Measurements from ENCODE around the gene PHACTR1.

The PHACTR1 gene

GRCh38 chr6:12806136-12806535 lies 89.6 kb downstream of the PHACTR1 start:
- DNase-seq = no peak

- no peak for DNase-seq
Observed at GRCh38 chr6:12806796-12807195, 90.2 kb downstream of the PHACTR1 start.

- no peak for DNase-seq
Observed at GRCh38 chr6:12811519-12811918, 95.0 kb downstream of the PHACTR1 start.

GRCh38 chr6:12813321-12813720 lies 96.8 kb downstream of the PHACTR1 start:
- DNase-seq = no peak

DNA sequence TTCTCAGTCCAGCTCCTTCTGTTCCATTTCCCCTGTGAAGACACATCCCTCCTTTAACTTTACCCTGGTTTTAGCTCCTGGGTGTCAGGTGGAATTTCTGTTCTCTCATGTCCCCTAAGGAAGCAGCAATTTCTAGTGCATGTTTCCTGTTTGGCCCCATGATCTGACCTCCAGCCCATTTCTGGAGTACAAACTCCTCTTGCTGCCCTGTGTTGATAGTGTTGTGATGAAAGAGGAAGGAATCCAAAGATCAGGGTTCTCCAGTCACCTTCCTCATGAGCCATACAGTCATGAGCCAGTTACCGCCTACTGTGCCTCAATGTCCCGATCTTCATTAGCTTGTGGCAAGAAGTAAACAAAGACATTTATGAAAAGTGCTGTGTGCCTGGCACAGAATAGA lies 97.4 kb downstream of the PHACTR1 start:
- DNase-seq = no peak

DNA sequence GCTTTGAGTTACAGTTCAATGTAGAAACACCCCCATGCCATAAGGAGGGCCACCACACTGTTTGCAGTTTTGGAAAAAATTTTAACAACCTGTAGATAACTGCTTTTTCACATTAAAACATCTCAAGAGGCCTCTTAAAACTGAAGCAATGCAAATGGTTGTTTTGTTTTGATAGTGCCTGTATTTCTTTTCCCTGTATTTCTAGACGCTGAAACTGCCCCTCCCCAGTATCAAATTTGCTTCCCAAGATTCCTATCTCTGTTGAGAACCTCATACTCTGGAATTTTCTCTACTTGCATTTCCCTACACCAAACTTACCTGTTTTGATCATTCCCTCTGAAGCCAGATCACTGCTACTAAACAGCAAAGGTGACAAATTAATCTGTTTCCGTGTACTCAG lies 98.5 kb downstream of the PHACTR1 start:
- no peak for DNase-seq

- no peak for DNase-seq
Observed at GRCh38 chr6:12815884-12816600, 99.5 kb downstream of the PHACTR1 start.

- no peak for DNase-seq
Observed at GRCh38 chr6:12818324-12818723, 101.8 kb downstream of the PHACTR1 start.

- no peak for DNase-seq
Observed at GRCh38 chr6:12823847-12824246, 107.3 kb downstream of the PHACTR1 start.

GRCh38 chr6:12826584-12826983 lies 110.0 kb downstream of the PHACTR1 start:
- DNase-seq = no peak

DNA sequence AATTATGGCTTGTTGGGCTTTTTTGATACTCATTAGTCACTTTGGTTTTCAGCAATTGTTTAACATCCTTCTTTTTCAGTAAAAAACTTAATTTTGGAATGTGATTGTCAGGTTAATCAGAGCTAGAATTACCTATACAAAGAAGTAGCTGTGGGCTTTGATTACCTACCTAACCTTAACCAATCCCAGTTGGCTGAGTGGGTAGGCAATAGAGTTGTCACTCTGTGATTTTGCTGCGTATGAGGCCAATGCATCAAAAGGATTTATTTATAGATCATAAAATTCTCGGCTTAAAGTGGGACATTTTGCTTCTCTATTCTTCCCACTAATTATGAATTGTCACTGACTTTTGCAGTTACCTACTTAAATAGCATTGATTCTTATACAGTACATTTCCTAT lies 111.4 kb downstream of the PHACTR1 start:
- no peak for DNase-seq

DNA sequence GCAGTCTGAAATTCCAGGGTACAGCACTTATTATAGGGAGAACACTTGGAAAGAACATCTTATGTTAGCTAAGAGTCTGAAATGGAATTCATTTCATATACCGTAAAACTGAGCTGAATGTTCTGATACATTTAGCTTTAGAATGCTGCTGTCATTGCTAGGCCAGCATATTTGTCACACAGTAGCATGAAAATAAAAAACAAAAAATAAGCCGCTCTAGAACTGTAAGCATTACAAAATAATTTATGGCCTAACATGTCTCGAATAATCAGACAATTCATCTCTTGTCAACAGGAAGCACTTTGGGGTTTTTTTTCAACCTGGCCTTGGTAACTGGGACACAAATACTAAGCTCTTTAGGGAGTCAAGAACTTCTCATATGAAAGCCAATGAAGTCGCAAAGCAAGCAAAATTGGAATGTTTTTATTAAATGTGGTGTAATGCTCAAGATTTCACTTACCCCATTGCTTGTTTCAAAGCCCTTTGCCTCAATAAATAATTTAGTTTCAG lies 115.7 kb downstream of the PHACTR1 start:
- DNase-seq = no peak

- no peak for DNase-seq
Observed at GRCh38 chr6:12836009-12836408, 119.4 kb downstream of the PHACTR1 start.

- DNase-seq = no peak
Observed at GRCh38 chr6:12841619-12842018, 125.1 kb downstream of the PHACTR1 start.

DNA sequence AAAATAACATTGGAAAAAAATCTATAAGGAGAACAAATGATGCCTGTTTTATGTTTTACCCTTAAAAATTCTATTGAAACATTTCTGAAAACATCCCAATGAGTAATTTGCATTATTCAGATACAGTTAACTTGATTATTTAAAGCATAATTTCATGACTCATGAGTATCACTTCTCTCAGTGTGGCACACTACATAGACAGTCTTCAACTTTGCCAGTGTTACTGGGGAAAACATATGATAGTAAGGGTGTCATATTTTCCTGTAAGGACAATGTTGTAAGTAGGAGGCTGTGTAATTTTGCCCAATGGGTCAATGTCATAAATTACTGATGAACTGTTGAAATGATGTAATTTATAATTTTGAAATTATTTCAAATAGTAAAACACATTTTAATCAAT lies 125.5 kb downstream of the PHACTR1 start:
- no peak for DNase-seq

GRCh38 chr6:12842658-12843057 lies 126.1 kb downstream of the PHACTR1 start:
- DNase-seq = no peak

DNA sequence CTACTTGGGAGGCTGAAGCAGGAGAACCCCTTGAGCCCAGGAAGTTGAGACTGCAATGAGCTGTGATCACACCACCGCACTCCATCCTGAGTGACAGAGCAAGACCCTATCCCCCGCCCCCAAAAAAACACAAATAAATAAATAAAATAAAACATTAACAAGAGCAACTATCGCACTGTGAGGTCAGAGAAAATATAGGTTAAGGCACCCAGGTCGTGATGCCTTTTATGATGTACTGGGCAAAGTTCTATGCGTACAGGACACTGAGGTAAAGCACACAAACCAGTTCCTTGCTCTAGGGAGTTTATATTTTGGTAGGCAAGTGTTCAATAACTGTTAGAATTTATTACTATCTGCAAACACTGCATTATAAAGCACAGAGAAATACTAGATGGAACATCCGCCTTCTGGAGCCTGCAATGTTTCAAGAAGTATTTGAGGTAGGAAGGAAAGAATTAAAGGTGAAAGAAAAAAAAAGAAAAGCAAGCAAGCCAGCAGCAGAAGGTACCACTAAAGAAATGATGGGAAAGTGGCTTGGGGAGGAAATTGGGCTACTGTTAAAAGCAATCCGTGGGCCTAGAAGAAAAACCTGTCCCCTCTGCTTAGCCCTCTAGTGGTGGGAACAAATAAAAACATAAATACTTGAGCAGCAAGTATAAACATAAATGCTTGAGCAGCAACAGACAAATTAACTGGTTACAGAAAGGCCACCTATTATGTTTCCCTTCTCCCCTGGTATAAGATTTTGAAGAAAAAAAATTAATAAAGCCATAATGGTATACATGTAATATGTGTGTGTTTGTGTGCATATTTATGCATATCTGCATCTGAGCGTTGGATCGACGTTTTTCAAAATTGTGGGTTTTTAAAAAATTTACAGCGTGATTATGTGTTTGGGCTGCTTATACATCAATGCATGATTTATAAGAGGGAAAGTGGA lies 128.0 kb downstream of the PHACTR1 start:
- DNase-seq = no peak

DNA sequence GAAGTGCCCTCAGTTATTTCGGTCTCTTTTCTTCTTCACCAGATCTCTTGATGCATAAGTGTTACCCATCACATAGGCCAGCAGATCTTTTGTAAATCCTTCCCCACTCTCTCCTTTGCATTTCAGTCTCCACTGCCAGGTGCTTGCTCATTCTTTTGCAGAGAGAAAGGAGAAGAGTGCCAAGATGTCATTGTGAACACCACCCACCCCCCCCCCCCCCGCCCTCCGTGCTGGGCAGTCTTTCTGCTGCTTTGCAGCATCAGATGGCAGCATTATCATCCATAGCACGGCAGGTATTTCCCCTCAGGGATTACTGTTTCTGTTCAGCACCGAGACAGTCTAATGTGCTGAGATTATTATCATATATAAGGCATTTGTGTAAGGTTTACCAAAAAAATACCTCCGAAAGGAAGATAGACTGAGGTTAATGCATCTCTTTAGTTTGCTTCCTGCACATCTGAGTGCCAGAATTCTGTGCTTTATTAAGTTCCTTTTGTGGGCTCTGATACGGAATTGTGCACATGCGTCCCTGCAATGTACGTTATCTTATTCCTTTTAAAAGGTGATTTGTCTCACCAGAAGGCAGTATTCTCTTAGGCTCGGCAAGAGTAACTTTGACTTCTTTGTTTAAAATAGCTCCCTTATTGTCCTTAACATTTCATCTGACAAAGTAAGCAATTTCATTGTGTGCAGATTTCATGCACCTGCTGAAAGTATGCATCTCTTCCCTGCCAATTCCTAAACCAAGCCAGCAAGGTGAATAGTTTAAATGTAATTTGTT lies 128.8 kb downstream of the PHACTR1 start:
- peak; percentile 3 for DNase-seq

DNA sequence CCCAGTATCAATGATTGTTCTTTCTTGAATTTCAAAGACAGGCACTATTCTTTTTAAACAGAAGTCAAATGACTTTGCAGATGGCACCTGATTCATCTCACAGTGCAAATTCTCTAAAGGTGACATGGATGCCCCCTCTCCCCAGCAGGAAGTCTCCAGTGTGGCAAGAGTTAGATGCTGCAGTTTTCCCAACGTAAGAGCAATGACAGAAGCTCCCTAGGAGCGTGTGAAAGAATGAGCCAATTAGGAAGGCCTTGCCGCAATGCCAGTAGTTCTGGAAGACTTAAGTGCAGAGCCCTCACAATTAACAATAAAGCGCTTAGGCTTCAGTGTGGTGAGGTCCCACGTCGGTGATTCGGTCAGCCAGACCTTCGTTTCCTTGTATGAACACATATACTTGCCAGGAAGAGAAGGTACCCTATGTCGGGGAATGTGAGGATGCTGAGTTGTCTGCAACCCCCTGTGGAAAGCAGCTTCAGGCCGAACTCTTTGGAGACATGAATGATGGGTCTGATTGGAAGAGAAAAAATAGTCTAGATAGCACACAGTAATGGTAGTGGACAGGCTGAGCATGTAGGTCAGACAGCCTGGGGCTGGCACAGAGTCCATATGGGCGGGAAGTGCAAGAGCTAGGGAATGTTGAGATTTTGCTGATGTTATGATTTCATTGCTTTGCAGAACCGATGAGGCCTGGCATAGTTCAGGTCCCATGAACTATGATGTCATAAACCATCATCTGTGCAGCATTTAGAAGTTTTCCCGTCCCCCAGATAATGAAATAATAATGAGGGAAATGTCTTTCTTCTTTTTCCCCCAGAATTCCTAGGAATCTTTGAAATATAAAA lies 132.6 kb downstream of the PHACTR1 start:
- DNase-seq = no peak

DNA sequence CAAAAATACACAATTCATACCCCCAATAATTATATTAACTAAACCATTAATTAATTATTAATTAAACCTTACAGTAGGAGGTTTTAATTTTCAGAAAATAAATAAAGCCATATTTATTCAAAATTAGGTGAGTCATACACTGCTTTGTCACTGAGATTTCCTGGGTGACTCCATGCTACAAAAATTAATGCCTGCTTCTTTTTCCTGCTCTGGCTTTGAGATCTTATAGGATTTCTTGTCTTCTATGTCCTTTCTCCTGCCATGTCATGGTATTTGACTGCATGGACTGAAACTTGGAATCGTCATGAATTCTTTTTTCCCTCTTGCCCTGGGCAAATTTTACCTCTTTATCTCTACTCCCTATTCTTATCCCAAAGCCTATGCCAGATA lies 133.2 kb downstream of the PHACTR1 start:
- no peak for DNase-seq

- DNase-seq = no peak
Observed at GRCh38 chr6:12851123-12851695, 134.6 kb downstream of the PHACTR1 start.

- no peak for DNase-seq
Observed at GRCh38 chr6:12861603-12862002, 145.0 kb downstream of the PHACTR1 start.
